GM19351 (cell line): ENCODE results near the gene CHD2.
A peak's percentile ranks its signal among the peaks of the same experiment; 100 is the strongest.
"Not testable (repeated sequence)": the region's sequence is repeated elsewhere in the genome, so short reads cannot be mapped to it uniquely, and the experiment has no call there.

ENCODE experiments used
- ATAC-seq: cut with Tn5 transposase; IDR thresholded peaks from one replicate; pipeline ENCODE4 v1.9.1; 2021; ENCODE audit warnings: mild to moderate bottlenecking, moderate library complexity; ENCODE audit not compliant: unreplicated experiment

CHD2 gene

DNA sequence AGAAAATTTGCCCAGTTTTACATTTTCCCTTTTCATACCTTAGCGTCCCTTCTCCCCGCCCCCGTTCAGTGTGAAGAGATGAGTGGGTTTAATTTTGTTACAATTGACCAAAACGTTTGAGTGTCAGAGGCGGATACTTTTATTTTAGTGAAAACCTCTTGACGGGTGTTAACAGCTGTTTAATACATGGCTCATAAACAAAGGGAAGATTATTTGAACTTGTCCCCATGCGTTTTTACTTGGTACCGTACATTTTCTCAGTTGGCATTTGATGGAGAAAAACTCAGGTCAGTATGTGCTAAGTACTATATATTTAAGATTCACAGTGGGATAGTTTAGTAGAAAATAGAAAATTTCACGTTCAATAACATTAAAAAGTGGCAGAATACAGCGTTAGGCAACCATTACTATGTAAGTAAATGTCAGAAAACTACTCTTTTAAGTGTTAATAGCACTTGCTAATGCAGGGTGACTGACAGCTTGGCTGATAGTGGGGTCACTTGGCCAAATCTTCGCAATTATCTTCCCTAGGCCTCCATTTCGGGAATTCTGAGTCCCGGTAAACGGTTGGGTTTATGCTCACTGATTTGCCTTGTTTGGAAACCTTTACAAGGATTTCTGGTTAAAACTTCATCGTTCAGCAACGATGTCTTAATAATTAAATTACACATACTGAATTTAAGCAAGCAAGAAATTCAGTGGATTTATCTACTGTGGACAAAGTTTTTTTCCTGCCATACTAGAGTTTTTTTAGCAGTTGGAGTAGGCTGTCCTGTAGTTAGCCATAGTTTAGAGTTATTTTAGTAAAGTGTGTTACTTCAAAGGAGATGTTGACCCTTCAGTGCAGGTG is 4.8 kb downstream of the CHD2 start:
- ATAC-seq: no peak

GRCh38 chr15:92906020-92906419 is 5.9 kb downstream of the CHD2 start:
- no peak for ATAC-seq

- ATAC-seq: peak; percentile 35
Observed at GRCh38 chr15:92906563-92907081, 6.5 kb downstream of the CHD2 start.

DNA sequence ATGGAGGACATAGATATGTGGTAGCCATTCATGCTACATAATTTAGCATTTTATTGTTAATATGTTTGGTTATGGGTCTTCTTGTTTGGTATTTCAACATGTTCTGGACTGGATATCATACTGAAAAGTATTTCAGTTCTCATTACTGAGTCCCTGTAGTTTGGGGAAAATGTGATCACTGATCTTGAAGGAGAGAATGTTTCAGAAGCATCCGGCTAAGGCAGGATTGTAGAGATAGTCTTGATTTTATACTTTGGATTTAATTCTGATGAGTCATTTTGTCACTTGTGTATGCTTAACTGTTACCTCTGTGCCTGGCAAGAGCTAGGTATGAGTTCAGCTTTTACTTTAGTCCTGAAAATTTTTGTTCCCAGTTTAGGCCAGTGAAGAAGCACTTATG is 7.1 kb downstream of the CHD2 start:
- ATAC-seq: no peak

DNA sequence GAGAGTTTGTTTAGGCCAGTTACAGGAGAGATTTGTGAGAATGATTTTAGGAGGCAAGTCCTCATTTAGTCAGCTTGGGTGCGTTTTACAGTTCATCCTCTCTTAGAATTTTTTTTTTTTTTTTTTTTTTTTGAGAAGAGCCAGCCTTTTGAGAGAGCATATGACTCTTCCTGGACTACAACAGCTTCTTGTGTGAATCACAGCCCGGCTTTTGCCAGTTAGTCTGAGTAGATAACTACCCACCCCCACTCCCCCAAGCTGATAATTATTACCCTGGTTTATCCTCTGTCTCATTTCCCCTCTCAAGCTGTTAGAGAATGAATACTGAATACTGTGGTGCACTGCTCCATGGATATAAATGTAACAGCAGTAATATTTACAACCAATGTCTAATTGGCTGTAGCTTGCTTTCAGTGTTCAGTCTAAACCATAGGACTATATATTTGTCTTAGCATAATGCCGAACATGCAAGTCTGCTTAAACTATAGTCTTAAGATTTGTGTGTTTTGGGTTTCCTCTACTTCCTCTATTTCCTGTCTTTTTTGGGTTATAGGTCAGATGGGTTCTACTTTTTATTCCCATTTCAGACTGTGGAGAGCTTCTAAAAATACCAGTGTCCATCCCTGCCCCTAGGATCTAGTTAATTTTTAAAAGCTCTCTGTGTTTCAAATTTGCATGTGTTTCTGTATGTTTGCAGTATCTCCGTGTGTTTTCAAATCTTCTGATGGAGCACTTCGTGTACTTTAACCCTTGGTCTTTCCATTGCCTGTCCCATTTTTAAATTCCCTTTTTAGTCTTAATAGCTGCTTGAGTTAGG is 8.0 kb downstream of the CHD2 start:
- no peak for ATAC-seq

GRCh38 chr15:92908713-92909057 is 8.6 kb downstream of the CHD2 start:
- ATAC-seq: no peak

- ATAC-seq: no peak
Observed at GRCh38 chr15:92909136-92909781, 9.1 kb downstream of the CHD2 start.

DNA sequence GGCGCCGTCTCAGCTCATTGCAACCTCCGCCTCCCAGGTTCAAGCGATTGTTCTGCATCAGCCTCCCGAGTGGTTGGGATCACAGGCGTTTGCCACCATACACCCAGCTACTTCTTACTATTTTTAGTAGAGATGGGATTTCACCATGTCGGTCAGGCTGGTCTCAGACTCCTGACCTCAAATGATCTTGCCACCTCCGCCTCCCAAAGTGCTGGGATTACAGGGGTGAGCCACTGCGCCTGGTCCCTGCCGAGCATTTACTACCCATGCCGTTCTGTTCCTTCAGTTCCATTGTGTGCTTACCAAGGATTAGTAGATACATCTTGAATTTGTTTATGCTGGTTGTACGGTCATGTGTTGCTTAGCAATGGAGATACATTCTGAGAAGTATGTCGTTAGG is 10.3 kb downstream of the CHD2 start:
- ATAC-seq: no peak

GRCh38 chr15:92914103-92914499 is 14.0 kb downstream of the CHD2 start:
- no peak for ATAC-seq

GRCh38 chr15:92914768-92915221 is 14.7 kb downstream of the CHD2 start:
- no peak for ATAC-seq

GRCh38 chr15:92915766-92916435 is 15.8 kb downstream of the CHD2 start:
- ATAC-seq: no peak

DNA sequence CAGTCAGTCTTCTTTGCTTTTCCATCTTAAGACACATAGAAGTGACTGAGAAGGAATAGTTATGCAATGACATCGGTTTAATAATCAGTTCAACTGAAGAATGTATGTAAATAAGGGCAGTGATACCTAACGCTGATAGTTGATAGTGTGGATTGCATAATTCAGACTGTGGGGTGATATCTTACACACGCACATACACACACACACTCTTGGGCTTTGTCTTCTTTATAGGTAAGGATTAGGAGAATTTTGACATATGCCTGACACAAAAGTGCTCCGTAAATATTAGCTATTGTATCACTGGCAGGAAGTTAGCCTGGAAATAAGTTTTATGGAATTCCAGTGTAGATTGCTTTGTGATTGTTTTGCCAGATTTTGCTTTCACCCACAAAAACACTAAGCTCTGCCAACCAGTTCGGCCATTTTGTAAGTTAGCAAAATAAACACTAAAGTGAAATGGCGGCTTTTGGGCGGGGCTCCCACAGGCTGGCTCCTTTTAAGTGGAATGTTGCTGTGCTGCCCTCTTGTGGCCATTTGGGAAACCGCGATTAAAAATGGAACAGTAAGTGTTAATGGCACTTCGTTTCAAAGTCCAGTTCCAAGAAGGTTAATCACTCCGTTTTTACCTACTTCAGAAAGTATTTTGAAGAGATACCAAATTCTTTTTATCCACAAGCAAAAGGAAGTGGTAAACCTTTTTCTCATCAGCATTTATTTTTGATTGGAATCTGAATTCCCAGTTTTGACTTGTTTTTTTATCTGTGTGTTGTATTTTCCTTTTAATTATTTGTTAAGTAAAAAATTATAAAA is 17.7 kb downstream of the CHD2 start:
- peak; percentile 42 for ATAC-seq

DNA sequence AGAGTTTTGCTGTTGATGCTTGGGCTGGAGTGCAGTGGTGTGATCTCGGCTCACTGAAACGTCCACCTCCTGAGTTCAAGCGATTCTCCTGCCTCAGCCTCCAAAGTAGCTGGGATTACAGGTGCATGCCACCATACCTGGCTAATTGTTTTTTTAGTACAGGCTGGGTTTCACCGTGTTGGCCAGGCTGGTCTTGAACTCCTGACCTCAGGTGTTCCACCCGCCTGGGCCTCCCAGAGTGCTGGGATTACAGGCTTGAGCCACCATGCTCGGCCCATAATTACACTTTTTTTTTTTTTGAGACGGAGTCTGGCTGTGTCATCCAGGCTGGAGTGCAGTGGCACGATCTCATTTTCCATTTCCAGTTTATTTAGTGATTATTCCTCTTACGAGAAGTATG is 18.8 kb downstream of the CHD2 start:
- ATAC-seq: not testable (repeated sequence)

DNA sequence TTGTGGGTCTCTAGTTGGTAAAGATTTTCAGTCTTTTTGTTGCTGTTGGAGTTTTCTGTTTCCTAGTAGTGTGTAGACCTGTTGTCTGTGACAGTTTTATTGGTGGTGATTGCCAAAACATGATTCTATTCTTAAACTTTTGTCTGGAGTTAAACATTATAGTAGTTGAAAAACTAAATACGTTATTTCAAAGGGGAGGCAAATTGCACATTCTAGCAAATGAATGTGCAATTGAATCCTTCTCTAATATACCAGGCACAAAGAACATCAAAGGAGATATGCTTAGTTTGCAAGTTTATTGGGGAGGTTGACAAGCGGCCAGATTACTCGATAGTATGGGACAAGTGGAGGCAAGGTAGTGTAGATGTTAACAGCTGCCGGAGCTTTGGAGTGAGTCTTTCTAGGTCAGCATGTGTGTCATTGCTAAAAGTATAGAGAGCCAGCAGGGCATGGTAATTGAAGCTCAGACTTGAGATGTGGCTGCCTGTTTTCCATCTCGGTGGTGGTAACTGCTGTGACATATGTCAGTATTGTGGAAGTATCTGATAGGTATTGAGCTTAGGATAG is 20.6 kb downstream of the CHD2 start:
- ATAC-seq: no peak

- no peak for ATAC-seq
Observed at GRCh38 chr15:92921215-92922131, 21.3 kb downstream of the CHD2 start.

- peak; percentile 45 for ATAC-seq
Observed at GRCh38 chr15:92922418-92923002, 22.4 kb downstream of the CHD2 start.

DNA sequence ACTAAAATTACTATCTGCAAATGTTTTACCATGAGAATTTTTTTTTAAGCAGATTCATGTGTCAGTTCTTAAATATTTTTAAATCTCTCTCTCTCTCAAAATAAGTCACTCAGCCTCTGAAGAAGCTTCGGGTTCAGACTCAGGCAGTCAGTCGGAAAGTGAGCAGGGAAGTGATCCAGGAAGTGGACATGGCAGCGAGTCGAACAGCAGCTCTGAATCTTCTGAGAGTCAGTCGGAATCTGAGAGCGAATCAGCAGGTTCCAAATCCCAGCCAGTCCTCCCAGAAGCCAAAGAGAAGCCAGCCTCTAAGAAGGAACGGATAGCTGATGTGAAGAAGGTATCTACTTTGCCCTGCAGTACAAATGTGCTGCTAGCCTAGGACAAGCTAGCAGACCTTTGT is 24.1 kb downstream of the CHD2 start:
- no peak for ATAC-seq

DNA sequence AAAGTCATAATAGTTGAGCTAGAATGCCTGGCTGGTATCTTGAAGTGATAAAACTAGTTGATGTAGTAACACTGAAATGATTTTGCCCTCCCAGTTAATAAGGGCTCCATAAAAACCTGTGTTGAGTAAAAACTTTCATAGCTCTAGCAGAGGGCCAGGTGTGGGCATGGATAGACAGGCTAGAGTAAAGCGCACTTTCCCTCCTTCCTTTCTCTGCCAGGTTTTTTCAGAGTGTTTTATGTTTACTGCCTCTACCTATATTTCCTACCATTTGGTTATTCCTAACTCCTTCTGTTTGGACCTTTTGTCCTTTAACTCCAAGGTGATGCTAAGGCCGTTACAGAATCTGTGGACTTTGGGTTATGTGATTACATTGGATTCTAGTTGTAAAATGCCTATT is 25.3 kb downstream of the CHD2 start:
- ATAC-seq: no peak
